Measurements from ENCODE around the gene AMPD1. TPM values are rescaled to one million over a fixed set of nuclear protein-coding genes. Genes with fewer than 3 reads are reported as not detected.

Gene AMPD1
- polyA plus RNA-seq, 1 experiment, result not detected

DNA sequence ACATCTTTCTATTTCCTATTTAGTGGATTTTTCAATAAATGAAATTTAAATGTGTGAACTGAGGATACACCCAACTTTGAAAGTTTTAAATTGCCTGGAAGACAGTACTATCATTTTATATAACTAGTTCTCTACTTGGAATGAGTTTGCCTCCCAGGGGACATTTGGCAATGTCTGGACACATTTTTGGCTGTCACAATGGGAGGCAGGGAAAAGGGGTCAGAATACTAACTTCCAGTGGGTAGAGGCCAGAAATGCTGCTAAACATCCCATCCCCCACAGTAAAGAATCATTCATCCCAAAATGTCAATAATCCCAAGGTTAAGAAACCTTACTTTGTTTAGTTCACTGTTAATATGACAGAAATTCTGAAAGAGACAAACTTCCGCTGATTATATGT is 34.4 kb upstream of the AMPD1 start:
- ChIA-PET POLR2A (no interaction called here), CTCF (no interaction called here)
- H3K9me3 ChIP-seq (ENCODE audit: control insufficient read depth, insufficient read depth, low read length), result no peaks in the 10 kb centered on the region
- no peak overlapping the region for H3K4me3 ChIP-seq (ENCODE audit: low read depth, low read length)
- no peak overlapping the region for H3K27ac ChIP-seq (ENCODE audit: low read depth, low read length)
- no peak for DNase-seq (ENCODE audit: low read depth, low spot score)
- TF ChIP-seq, protein P1, sequence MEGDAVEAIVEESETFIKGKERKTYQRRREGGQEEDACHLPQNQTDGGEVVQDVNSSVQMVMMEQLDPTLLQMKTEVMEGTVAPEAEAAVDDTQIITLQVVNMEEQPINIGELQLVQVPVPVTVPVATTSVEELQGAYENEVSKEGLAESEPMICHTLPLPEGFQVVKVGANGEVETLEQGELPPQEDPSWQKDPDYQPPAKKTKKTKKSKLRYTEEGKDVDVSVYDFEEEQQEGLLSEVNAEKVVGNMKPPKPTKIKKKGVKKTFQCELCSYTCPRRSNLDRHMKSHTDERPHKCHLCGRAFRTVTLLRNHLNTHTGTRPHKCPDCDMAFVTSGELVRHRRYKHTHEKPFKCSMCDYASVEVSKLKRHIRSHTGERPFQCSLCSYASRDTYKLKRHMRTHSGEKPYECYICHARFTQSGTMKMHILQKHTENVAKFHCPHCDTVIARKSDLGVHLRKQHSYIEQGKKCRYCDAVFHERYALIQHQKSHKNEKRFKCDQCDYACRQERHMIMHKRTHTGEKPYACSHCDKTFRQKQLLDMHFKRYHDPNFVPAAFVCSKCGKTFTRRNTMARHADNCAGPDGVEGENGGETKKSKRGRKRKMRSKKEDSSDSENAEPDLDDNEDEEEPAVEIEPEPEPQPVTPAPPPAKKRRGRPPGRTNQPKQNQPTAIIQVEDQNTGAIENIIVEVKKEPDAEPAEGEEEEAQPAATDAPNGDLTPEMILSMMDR (IDR thresholded peaks at IDR 0.05; ENCODE audit: low read depth, low read length), result no peak
- no peaks in the 10 kb centered on the region for H3K27me3 ChIP-seq (ENCODE audit: control insufficient read depth, insufficient read depth, low read length)

DNA sequence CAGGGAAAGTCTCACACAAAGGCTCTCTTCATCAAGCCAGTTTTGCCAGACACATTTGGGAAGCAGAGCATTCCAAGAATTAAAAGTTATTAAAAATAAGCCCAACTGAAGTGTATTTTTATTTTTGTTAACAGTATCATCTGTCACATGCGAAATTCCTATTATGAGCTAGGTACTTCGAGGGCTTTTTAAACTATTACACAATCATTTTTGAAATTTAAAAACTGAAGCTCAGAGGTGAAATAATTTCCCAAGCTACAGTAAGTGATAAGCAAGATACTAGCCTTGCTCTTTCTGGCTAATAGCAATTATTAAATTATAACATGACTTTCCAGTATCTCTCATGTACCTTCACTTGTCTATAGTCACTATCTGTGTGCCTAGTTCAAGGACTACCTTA is 33.2 kb upstream of the AMPD1 start:
- ChIA-PET CTCF (no interaction called here), POLR2A (no interaction called here)
- no peak for DNase-seq (ENCODE audit: low read depth, low spot score)
- H3K27ac ChIP-seq (ENCODE audit: low read depth, low read length), result no peak overlapping the region
- TF ChIP-seq, protein P1 (IDR thresholded peaks at IDR 0.05; ENCODE audit: low read depth, low read length), result no peak
- no peaks in the 10 kb centered on the region for H3K27me3 ChIP-seq (ENCODE audit: control insufficient read depth, insufficient read depth, low read length)
- H3K9me3 ChIP-seq (ENCODE audit: control insufficient read depth, insufficient read depth, low read length), result no peaks in the 10 kb centered on the region
- H3K4me3 ChIP-seq (ENCODE audit: low read depth, low read length), result no peak overlapping the region

DNA sequence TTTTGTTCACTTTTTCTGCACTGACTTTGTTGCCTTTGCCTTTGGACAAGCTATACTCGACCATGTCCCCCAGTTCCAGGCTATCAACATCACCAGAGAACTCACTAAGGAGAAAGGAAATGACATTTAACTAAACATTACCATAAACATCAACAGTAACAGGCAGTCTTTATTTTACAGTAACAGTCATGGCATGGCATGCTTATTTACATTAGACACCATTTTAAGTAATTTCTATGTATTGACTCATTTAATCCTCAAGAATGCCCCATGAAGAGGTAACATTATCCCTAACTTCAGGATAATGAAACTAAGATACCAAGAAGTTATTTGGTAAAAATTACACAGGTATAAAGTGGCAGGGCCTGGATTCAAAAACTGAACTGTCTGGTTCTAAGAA is 29.9 kb upstream of the AMPD1 start:
- ChIA-PET POLR2A (no interaction called here), CTCF (no interaction called here)
- Histone ChIP-seq H3K27me3 (ENCODE audit: control insufficient read depth, insufficient read depth, low read length) (no peaks in the 10 kb centered on the region), H3K4me3 (ENCODE audit: low read depth, low read length) (no peak overlapping the region), H3K9me3 (ENCODE audit: control insufficient read depth, insufficient read depth, low read length) (no peaks in the 10 kb centered on the region), H3K27ac (ENCODE audit: low read depth, low read length) (no peak overlapping the region)
- TF ChIP-seq, protein P1 (IDR thresholded peaks at IDR 0.05; ENCODE audit: low read depth, low read length), result no peak
- DNase-seq (ENCODE audit: low read depth, low spot score), result no peak

DNA sequence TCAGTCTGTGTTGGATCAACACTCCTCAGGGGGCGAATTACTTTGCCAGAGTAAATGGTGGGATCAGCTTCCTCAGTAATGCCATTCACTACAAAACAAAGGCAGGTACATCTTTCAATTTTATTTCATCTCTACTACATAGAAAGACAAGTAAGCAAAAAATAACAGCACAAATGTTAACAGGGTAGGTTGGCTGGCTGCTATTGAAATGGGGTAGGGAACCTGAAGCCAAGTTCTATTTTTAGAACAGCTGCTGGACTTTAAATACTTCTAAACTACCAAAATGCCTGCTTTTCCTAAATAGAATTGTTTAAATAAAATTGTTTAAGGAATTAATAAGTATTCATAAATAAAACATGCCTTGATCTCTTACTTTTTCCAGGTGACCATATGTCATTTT is 28.6 kb upstream of the AMPD1 start:
- POLR2A ChIA-PET, result no interaction called here
- no peaks in the 10 kb centered on the region for H3K9me3 ChIP-seq (ENCODE audit: control insufficient read depth, insufficient read depth, low read length)
- H3K4me3 ChIP-seq (ENCODE audit: low read depth, low read length), result no peak overlapping the region
- CTCF ChIA-PET, result no interaction called here
- DNase-seq (ENCODE audit: low read depth, low spot score), result no peak
- no peaks in the 10 kb centered on the region for H3K27me3 ChIP-seq (ENCODE audit: control insufficient read depth, insufficient read depth, low read length)
- TF ChIP-seq, protein P1 (IDR thresholded peaks at IDR 0.05; ENCODE audit: low read depth, low read length), result no peak
- no peak overlapping the region for H3K27ac ChIP-seq (ENCODE audit: low read depth, low read length)

DNA sequence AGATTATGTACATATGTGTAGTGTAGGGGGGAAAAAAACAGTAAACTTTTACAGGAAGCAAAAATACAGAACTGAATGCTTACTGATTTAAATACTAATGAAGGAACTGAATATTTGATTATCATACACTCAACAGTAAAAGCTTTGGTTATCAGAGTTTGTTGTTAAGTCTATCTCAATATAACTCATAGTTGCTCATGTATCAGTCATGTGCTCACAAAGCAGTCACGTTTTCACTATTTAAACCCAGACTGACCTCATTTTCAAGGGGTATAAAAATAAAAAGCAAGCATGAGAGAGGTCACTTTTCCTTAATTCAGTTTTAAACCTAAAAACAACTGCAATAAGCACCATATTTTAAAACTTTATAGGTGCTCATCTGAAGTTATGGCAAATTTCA is 28.1 kb upstream of the AMPD1 start:
- no peak for DNase-seq (ENCODE audit: low read depth, low spot score)
- Histone ChIP-seq H3K4me3 (ENCODE audit: low read depth, low read length) (no peak overlapping the region), H3K9me3 (ENCODE audit: control insufficient read depth, insufficient read depth, low read length) (no peaks in the 10 kb centered on the region), H3K27me3 (ENCODE audit: control insufficient read depth, insufficient read depth, low read length) (no peaks in the 10 kb centered on the region), H3K27ac (ENCODE audit: low read depth, low read length) (no peak overlapping the region)
- POLR2A ChIA-PET, result no interaction called here
- TF ChIP-seq, protein P1 (IDR thresholded peaks at IDR 0.05; ENCODE audit: low read depth, low read length), result no peak
- CTCF ChIA-PET, result no interaction called here

All from AG04450 (cell line).